GM18517 (cell line): ENCODE data around the gene FBP2.
"Not testable (repeated sequence)": the region's sequence is repeated elsewhere in the genome, so short reads cannot be mapped to it uniquely, and the experiment has no call there.

Experiments
- ATAC-seq: cut with Tn5 transposase; IDR thresholded peaks from one replicate; pipeline ENCODE4 v1.9.1; 2021; ENCODE audit warnings: mild to moderate bottlenecking, moderate library complexity; ENCODE audit not compliant: unreplicated experiment

The FBP2 gene

DNA sequence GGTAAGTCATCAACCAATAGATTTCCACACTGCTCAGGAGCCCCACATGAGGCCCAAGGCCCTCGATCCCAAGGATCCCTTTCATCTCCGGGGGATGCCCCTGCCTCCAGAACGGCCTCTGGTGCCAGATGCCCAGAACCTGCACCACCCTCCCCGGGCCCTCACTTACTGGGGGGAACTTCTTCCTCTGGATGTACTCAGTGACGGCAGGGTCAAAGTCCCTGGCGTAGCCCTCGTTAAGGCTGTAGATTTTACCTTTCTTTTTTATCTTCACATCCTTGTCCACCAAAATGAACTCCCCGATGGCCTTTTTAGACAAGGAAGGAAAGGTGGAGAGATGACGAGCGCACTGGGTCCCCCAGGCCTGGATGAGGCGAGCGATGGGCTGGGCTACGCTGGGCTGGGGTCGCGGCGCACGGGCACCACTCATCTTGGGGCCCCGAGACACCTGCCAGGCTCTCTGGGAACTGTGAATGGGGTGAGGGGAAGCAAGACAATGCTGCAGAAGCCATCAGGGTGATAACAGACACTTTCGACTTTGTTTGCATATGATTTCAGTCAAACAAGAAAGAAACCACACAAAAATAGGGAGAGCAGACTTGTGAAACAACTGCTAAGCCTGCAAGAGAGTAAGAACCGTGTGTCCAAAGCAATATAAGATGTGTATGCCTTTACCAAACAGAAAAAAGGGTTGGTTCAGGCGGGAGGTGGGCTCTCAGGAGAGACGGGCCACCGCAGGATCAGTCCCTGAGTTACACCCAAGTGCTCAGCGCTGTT, 13.2 kb upstream of the FBP2 start:
- no peak for ATAC-seq

DNA sequence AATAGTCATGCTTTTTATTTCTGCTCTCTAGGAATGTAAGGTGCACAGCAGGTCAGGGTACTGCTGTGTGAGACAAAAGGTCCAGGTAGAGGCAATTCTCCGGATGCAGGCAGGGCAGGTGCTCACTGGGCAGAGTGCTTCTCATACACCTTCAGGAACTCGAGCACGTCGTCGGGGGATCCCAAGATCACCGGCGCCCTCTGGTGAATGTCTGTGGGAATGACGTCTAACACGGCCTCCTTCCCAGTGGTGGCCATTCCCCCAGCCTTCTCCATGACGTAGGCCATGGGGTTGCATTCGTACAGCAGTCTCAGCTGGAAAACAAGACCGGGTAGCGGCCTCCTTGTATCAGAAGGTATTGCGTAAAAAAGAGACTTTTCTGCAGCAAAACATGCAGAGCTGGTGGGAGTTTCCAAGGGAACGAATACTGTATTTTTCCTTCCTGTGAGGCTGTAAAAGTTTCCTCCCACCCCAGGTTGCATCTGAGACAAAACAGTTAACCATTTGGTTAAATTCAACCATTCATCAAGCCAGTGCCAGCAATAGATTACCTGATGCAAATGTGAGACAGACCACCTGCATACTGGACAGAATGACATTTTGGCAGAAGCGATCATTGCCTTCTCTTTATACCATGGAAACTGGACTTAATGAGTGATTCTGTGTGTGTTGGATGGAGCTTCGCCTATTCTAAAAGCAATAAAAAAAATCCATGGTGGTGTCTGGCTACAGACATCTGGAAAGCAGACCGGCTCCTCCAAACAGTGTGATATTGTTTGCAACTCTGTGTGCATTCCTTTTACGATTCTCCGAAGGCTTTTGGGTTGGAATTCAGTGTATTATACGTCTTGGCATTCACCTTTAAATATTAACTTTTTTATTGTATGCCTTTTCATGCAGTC, 9.9 kb upstream of the FBP2 start:
- ATAC-seq, result no peak

GRCh38 chr9:94602666-94603065, 9.0 kb upstream of the FBP2 start:
- no peak for ATAC-seq

DNA sequence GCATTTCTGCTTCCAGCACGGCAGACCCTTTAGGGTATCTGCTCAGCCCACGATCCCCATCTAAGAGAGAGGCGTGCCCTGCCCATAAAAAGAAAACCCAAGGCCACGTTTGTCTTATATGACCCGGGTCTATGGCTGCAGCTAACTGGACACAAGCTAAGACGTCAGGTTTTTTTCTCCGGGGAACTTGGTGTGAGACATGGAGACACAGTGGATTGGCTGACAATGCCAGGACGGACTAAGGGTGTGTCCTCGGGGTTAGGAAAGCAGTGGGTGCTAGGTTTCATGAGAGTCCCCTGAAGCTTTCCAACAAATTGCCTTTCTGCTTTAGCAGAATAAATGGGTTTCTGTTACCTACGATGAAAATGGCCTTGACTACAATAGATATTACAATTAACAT, 7.1 kb upstream of the FBP2 start:
- no peak for ATAC-seq

DNA sequence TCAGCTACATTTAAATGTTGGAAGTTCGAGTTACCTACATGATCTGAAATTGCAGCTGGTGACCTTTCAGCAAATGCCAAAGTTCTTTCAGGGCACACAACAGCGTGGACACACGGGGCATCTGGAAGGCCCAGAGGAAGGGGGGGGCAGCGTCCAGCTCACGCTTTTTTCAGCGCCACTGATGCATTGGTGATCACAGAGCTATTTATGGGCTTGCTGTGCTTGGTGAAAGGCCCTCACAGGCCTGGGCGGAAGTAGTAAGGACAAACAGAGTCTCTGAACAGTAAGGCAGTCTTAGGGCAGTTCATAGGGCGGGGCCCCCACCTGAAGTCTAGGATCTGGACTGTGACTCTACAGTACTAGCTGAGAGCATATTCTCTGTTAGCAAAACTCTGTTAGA, 6.6 kb upstream of the FBP2 start:
- no peak for ATAC-seq

- ATAC-seq, result no peak
Observed at GRCh38 chr9:94599102-94599501, 5.5 kb upstream of the FBP2 start.

GRCh38 chr9:94592683-94593082, 941 bp downstream of the FBP2 start:
- not testable (repeated sequence) for ATAC-seq

- no peak for ATAC-seq
Observed at GRCh38 chr9:94591876-94592275, 1.7 kb downstream of the FBP2 start.

- ATAC-seq, result not testable (repeated sequence)
Observed at GRCh38 chr9:94591046-94591545, 2.5 kb downstream of the FBP2 start.

- ATAC-seq, result no peak
Observed at GRCh38 chr9:94588681-94589080, 4.9 kb downstream of the FBP2 start.

DNA sequence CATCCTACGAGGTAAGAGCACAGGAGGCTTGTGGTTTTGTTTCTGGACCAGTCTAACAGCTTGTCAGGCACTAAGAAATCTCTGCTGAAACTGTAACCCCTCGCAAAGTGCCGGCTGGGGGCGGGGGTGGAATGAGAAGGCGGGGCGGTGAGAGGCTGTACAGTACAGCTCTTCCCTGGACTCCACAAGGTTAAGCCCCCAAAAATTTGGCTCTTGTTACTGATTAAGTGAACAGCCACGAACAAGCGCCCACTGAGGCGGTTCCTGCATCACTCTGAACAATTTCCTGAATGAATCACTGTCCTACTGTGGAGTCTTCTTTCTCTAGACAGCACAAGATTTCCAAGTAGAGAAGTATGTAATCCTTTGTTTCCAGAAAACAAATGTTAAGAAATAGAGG, 6.8 kb downstream of the FBP2 start:
- no peak for ATAC-seq

DNA sequence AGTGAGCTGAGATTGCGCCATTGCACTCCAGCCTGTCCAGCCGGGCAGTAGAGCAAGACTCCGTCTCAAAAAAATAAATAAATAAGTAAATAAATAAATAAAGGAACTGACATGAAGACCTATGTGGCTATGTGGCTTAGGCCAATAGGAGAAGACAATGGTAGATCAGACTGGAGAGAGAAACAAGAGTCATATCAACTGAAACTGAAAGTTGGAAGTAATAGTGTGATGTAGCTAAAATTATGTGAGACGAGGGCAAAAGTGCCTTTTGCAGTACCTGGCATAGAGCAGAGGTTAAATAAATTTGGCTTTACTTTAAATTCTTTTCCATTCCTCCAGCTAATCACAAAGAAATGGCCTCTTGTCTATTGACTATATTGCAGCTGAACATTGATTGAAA, 7.3 kb downstream of the FBP2 start:
- no peak for ATAC-seq

GRCh38 chr9:94584555-94584954, 9.1 kb downstream of the FBP2 start:
- no peak for ATAC-seq

DNA sequence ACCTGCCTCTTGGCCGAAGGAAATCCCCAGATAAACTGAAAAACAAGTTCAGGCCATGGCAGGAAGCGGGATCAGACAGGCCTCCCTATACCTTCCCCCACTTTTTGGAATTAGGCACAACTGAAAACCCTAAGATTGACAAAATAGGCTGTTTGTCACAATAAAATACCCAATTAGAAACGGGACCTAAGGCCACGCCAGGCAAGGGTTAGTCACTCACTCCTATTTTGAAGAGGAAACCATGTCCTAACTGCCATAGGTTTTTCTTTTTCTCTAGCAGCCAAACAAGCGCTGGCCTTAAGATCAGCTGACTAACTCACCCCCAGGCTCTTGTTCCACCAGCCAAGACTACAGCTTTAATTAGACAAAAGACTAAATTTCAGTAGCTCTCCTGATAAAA, 11.9 kb downstream of the FBP2 start:
- ATAC-seq, result no peak

GRCh38 chr9:94577571-94577970, 16.1 kb downstream of the FBP2 start:
- ATAC-seq, result no peak

- no peak for ATAC-seq
Observed at GRCh38 chr9:94577036-94577435, 16.6 kb downstream of the FBP2 start.

GRCh38 chr9:94576131-94576530, 17.5 kb downstream of the FBP2 start:
- no peak for ATAC-seq

DNA sequence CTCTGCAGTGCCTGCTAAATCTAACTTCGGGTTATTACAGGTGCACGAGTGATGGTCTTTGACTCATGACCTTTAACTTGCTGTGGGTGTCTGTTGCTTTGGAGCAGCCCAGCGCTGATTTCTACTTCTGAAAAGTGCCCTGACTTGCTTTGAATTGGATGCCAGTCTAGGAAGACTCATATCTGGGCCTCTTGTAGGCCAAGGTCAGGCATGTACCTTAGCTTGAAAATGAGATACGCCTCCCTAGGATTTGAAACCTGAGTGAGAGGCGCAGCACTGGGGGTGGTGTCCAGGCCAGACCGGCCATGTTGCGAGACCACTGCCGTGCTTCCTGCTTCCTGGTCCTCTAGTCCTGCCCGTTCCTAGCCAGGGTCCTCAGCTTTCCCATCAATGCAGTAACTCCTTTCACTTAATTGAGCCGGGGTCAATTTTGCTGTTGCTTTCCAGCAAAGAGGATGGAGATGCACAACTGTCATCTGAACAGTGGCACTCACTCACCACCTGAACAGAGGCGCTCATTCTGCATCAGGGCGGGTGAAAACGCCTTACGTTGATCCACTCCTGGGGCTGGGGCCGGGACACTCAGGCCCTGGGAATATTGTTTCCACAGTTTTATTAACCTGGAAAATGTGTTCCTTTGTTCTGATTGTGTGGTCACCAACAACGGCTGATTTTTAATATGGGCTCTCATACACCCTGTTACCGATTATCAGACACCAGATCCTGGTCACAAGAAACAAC, 24.5 kb downstream of the FBP2 start:
- no peak for ATAC-seq

- no peak for ATAC-seq
Observed at GRCh38 chr9:94568250-94568889, 25.3 kb downstream of the FBP2 start.

DNA sequence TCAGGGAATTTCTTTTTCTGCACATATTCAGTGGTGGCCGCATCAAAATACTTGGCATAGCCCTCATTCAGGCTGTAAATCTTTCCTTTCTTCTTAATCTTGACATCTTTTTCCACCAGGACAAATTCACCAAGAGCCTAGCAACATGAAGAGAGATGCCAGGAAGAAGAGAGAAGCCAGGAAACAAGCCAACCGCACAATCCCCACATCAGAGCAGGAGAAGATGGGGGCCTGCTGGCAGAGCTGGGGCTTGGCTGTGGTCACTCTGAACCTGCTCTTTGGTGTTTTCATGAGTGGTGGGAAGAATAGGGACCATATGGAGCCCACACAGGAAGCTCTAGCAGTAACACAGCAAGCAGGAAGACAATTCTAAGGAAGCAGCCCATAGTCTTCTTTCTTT, 26.4 kb downstream of the FBP2 start:
- ATAC-seq, result no peak

DNA sequence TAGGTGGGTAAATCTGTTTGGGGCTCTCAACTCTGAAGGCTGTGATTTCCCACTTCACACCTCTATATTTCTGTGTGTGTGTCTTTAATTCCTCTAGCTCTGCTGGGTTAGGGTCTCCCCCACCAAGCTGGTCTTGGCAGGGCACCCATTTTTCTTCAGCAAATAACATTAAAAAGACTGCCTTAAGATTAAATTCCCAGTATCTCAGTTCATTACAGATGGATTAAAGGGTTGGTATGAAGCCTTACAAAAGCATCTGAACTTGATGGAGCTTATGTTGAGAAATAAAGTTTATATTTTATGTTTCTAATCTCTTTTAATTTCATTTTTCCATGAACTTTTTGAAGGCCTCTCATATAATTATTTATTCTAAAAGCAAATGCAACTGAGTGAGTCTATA, 27.1 kb downstream of the FBP2 start:
- ATAC-seq, result no peak
